Hepatocyte (in vitro differentiated cells): Measurements from ENCODE around the gene KIF18B. TPM values are rescaled to one million over a fixed set of nuclear protein-coding genes. Genes with fewer than 3 reads are reported as not detected.

ENCODE experiments used
- DNase-seq: peaks from one replicate; pipeline ENCODE4 v3.0.0-alpha.2; 2016; ENCODE audit warnings: low spot score
- H2AFZ ChIP-seq: fragments of 200-600 bp; sonication (generic); 2 replicates; pipeline ENCODE4 v1.6.0; 2016; ENCODE audit warnings: antibody characterized with exemption, mild to moderate bottlenecking
- H3K27ac ChIP-seq: fragments of 200-600 bp; sonication (generic); 2 replicates; pipeline ENCODE4 v1.5.1; 2016; ENCODE audit warnings: mild to moderate bottlenecking
- H3K27me3 ChIP-seq: fragments of 200-600 bp; sonication (generic); 2 replicates; pipeline ENCODE4 v1.6.1; 2016
- H3K36me3 ChIP-seq: fragments of 200-600 bp; sonication (generic); replicated peaks from 2 replicates; pipeline ENCODE4 v1.5.1; 2016; ENCODE audit warnings: low read depth; ENCODE audit not compliant: insufficient read depth
- H3K4me1 ChIP-seq: fragments of 200-600 bp; sonication (generic); 2 replicates; pipeline ENCODE4 v1.5.1; 2016; ENCODE audit warnings: mild to moderate bottlenecking, moderate library complexity; ENCODE audit not compliant: insufficient read depth
- H3K4me2 ChIP-seq: fragments of 200-600 bp; sonication (generic); 2 replicates; pipeline ENCODE4 v1.6.0; 2016
- H3K4me3 ChIP-seq: fragments of 200-600 bp; sonication (generic); 2 replicates; pipeline ENCODE4 v1.5.1; 2016; ENCODE audit warnings: mild to moderate bottlenecking
- H3K79me2 ChIP-seq: fragments of 200-600 bp; sonication (generic); 2 replicates; pipeline ENCODE4 v1.6.0; 2017; ENCODE audit warnings: mild to moderate bottlenecking
- H3K9me2 ChIP-seq: fragments of 200-600 bp; sonication (generic); replicated peaks from 2 replicates; pipeline ENCODE4 v1.6.0; 2017; ENCODE audit warnings: mild to moderate bottlenecking; ENCODE audit not compliant: insufficient read depth
- H3K9me3 ChIP-seq: fragments of 200-600 bp; sonication (generic); 2 replicates; pipeline ENCODE4 v1.5.1; 2016; ENCODE audit warnings: low read depth, mild to moderate bottlenecking
- H4K20me1 ChIP-seq: fragments of 200-600 bp; sonication (generic); 2 replicates; pipeline ENCODE4 v1.6.0; 2016; ENCODE audit warnings: mild to moderate bottlenecking; ENCODE audit not compliant: insufficient read depth, poor library complexity, severe bottlenecking
- EZH2 ChIP-seq: fragments of 200-600 bp; sonication (generic); IDR thresholded peaks from 2 replicates; pipeline ENCODE4 v1.6.1; 2016; ENCODE audit warnings: antibody characterized with exemption, mild to moderate bottlenecking, borderline replicate concordance
- EZH2phosphoT487 ChIP-seq: fragments of 200-600 bp; sonication (generic); IDR thresholded peaks from one replicate; pipeline ENCODE4 v1.6.1; 2018; ENCODE audit warnings: antibody characterized with exemption, mild to moderate bottlenecking, low read depth, moderate library complexity; ENCODE audit not compliant: unreplicated experiment, severe bottlenecking
- WGBS: methylation state at CpG from one replicate; pipeline ENCODE4 v1.1.6; 2016; ENCODE audit warnings: low lambda C conversion rate; ENCODE audit errors: missing lambda C conversion rate; 5-methylcytosine and 5-hydroxymethylcytosine counted together
- polyA plus RNA-seq: library from polyadenylated mRNA; unstranded; fragments of >200 nt; fragmentation: Nextera tagmentation; extraction: Ambion mirVana; gene quantifications from 2 replicates; pipeline ENCODE4 v1.2.1, GENCODE V29; 2016
- total RNA-seq: library from RNA; depleted of rRNA; stranded (reverse); fragments of >200 nt; gene quantifications from 2 replicates; pipeline ENCODE4 v1.2.3, GENCODE V29; 2014
- TF ChIP-seq, protein P1 (sequence below): fragments of 200-600 bp; sonication (generic); IDR thresholded peaks from 2 replicates; pipeline ENCODE4 v1.5.1; 2016; ENCODE audit warnings: antibody characterized with exemption, mild to moderate bottlenecking; ENCODE audit not compliant: poor library complexity

Gene KIF18B
- total and polyA plus RNA-seq, 2 experiments from 2014 or later, result 1.8 to 4.3 TPM

DNA sequence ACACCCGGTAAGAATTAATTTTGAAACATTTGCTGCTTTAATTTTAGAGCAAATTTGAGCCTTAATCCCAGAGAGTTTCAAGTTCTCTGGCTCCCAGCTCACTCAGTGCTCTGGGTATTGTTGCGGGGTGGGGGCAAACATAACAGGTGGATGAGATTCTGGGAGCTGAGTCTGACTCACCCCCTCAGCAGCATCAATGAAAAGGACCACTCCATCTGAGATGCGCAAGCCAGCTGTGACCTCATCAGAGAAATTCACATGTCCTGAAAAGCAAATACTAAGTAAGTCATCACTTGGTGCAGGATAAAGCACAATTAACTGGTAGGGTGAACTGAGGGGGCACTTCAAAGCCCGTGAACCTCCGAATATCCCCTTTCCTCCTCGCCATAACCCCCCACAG is 68.2 kb downstream of the KIF18B start:
- TF ChIP-seq EZH2phosphoT487 (no peak), EZH2 (no peak)
- TF ChIP-seq, protein P1, sequence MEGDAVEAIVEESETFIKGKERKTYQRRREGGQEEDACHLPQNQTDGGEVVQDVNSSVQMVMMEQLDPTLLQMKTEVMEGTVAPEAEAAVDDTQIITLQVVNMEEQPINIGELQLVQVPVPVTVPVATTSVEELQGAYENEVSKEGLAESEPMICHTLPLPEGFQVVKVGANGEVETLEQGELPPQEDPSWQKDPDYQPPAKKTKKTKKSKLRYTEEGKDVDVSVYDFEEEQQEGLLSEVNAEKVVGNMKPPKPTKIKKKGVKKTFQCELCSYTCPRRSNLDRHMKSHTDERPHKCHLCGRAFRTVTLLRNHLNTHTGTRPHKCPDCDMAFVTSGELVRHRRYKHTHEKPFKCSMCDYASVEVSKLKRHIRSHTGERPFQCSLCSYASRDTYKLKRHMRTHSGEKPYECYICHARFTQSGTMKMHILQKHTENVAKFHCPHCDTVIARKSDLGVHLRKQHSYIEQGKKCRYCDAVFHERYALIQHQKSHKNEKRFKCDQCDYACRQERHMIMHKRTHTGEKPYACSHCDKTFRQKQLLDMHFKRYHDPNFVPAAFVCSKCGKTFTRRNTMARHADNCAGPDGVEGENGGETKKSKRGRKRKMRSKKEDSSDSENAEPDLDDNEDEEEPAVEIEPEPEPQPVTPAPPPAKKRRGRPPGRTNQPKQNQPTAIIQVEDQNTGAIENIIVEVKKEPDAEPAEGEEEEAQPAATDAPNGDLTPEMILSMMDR, result no peak

GRCh38 chr17:44878627-44879221 is 68.8 kb downstream of the KIF18B start:
- H3K9me2 ChIP-seq, result no peaks in the 10 kb centered on the region
- no peaks in the 10 kb centered on the region for H3K36me3 ChIP-seq
- no peak overlapping the region for H3K4me3 ChIP-seq
- TF ChIP-seq EZH2, result no peak
- no peak for TF ChIP-seq EZH2phosphoT487
- TF ChIP-seq, protein P1, result peak; percentile 63
- H3K4me1 ChIP-seq, result no peaks in the 10 kb centered on the region
- DNase-seq, result peak; percentile 55
- H3K27ac ChIP-seq, result no peak overlapping the region
- no peaks in the 10 kb centered on the region for H3K79me2 ChIP-seq
- H2AFZ ChIP-seq, result no peak overlapping the region
- H3K27me3 ChIP-seq, result no peaks in the 10 kb centered on the region
- 65% methylated on average over 6 of the region's 6 CpGs for WGBS
- H3K4me2 ChIP-seq, result no peak overlapping the region
- no peaks in the 10 kb centered on the region for H3K9me3 ChIP-seq
- H4K20me1 ChIP-seq, result no peaks in the 10 kb centered on the region

More for the DNA sequence above, 68.2 kb downstream of the KIF18B start:
- H3K4me1 ChIP-seq, result no peaks in the 10 kb centered on the region
- no peaks in the 10 kb centered on the region for H3K36me3 ChIP-seq
- H3K9me2 ChIP-seq, result no peaks in the 10 kb centered on the region
- WGBS, result 87% methylated on average over 6 of the region's 6 CpGs
- H3K4me3 ChIP-seq, result no peak overlapping the region
- H3K79me2 ChIP-seq, result no peaks in the 10 kb centered on the region
- no peaks in the 10 kb centered on the region for H3K27me3 ChIP-seq
- H3K9me3 ChIP-seq, result no peaks in the 10 kb centered on the region
- H3K27ac ChIP-seq, result no peak overlapping the region
- no peaks in the 10 kb centered on the region for H4K20me1 ChIP-seq
- no peak overlapping the region for H2AFZ ChIP-seq
- no peak overlapping the region for H3K4me2 ChIP-seq
- no peak for DNase-seq

- TF ChIP-seq, protein P1, result no peak
- TF ChIP-seq EZH2phosphoT487 (no peak), EZH2 (no peak)
- no peaks in the 10 kb centered on the region for H3K9me2 ChIP-seq
- no peak overlapping the region for H3K4me3 ChIP-seq
- no peak overlapping the region for H3K27ac ChIP-seq
- no peak overlapping the region for H2AFZ ChIP-seq
- H3K4me2 ChIP-seq, result no peak overlapping the region
- no peaks in the 10 kb centered on the region for H3K4me1 ChIP-seq
- H4K20me1 ChIP-seq, result no peaks in the 10 kb centered on the region
- 93% methylated on average over 5 of the region's 5 CpGs for WGBS
- no peaks in the 10 kb centered on the region for H3K27me3 ChIP-seq
- no peaks in the 10 kb centered on the region for H3K9me3 ChIP-seq
- DNase-seq, result no peak
- no peaks in the 10 kb centered on the region for H3K36me3 ChIP-seq
- H3K79me2 ChIP-seq, result no peaks in the 10 kb centered on the region
These were observed 70.5 kb downstream of the KIF18B start for GRCh38 chr17:44877121-44877520.
